GM18498 (cell line): Measurements from ENCODE around the gene MYL7.
"Not testable (repeated sequence)": the region's sequence is repeated elsewhere in the genome, so short reads cannot be mapped to it uniquely, and the experiment has no call there.

Source experiments
- ATAC-seq: cut with Tn5 transposase; IDR thresholded peaks from one replicate; pipeline ENCODE4 v1.9.1; 2021; ENCODE audit warnings: mild to moderate bottlenecking, moderate library complexity; ENCODE audit not compliant: unreplicated experiment

Gene MYL7

DNA sequence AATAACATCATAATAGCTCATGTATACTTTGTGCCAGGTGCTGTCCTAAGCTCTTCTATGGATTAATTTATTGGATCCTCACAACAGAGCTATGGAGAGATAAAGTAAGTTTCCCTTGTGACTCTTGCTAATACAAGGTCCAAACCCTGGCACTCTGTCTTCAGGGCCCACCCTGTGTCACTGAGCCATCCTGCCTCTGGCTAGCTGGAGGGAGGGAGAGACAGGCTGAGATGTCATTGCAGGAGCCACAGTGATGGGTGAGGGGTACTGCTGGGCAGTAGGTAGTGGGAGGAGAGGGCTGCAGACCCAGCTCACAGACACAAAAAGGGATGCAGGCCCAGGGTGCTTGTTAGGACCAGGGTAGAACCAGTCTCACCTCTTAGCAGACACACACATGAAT, 31.2 kb upstream of the MYL7 start:
- ATAC-seq: no peak

DNA sequence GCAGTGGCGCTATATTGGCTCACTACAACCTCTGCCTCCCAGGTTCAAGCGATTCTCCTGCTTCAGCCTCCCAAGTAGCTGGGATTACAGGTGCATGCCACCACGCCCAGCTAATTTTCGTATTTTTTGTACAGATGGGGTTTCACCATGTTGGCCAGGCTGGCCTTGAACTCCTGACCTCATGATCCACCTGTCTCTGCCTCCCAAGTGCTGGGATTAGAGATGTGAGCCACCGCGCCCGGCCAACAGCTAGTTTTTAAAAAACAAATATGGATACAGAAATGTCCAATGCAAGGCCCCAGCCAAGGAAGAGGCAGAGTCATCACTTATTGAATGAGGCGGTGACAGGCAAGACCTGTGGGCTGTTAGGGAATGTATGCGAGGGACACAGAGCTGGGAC, 30.8 kb upstream of the MYL7 start:
- not testable (repeated sequence) for ATAC-seq

DNA sequence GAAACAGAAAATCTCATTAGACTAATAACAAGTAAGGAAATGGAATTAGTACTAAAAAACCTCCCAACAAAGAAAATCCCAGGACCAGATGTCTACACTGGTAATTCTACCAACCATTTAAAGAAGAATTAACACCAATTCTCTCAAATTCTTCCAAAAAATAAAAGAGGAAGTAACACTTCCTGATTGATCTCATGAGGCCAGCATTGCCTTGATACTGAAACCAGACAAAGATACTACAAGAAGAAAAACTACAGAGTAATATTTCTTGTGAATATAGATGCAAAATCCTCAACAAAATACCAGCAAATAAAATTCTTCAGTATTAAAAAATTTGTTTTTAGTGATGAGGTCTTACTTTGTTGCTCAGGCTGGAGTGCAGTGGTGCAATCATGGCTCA, 26.8 kb upstream of the MYL7 start:
- ATAC-seq: no peak

DNA sequence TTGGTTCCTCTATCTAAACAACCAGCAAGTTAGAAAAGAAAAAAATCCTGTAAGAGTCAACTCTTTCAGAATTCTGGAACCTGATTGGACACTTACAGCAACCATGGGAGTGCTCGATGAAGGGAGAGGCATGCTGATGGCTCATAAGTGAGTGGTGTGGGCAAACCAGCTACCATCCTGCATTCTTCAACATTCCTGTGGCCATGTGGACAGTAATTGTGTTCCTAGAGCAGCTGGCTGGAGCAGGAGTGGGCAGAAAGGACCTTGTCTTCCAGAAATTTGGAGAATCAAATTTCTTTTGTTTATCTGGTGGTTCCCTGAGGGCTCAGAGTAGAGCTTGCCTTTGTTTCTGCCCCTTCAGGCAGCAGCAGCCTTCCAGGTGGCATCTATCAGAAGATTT, 22.5 kb upstream of the MYL7 start:
- no peak for ATAC-seq

DNA sequence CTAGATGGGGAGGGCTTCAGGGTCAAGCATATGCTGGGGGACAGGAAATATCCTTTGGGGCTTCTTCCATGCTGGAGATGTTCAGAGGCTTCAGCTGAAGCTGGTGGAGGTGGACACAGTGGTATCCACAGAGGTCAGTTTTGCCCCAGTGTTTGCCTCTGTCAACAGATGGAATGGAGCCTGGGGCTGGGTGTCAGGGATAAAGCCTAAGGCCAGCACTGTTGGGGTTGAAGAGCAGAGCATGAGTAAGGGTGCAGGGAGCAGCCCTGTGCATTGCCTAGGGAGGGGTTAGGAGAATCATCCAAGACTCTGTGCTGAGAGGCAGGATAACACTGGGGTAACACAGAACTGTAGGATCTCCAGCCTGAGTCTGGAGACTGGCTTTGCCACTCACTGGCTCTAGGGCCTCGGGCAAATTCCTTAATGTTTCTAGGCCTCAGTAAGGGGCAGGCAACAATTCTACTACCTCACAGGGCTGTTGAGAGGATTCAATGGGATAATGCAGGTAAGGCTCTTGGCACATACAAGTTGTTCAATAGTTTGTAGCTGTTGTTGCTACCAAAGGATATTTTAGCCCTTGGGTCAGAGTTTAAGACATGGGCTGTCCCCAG, 21.8 kb upstream of the MYL7 start:
- no peak for ATAC-seq

DNA sequence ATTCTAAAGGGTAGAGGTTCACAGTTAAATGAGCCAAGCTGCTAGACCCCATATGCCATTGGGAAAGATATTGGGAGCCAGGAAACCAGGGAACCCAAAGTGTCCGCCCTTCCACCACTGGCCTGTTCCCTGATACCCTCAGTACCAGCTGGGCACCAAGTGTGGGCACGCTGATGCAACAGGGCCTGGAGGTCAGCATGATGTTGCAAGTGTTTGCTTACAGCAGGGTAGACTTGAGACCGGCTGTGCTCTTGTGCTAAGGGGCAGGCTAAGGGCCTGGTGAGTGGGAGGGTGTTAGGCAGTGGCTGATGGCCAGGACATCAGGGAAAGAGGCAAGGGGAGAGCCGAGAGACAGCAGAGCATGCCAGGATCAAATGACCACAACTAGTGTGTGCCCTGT, 21.0 kb upstream of the MYL7 start:
- ATAC-seq: no peak

DNA sequence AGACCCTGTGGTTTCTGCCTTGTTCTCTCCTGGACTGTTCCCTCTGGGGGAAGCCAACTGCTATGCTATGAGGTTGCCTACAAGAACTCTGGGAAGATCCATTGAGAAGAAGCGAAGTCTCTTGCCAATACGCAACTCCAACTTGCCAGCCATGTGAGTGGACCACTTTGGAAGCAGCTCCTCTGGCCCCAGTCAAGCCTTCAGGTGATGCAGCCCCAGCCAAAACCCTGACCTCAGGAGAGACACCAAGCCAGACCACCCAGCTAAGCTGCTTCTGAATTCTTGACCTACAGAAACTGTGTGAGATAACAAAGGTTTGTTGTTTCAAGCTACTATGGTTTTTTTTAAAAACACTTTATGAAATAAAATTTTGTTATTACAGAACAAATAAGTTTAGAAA, 20.2 kb upstream of the MYL7 start:
- no peak for ATAC-seq

DNA sequence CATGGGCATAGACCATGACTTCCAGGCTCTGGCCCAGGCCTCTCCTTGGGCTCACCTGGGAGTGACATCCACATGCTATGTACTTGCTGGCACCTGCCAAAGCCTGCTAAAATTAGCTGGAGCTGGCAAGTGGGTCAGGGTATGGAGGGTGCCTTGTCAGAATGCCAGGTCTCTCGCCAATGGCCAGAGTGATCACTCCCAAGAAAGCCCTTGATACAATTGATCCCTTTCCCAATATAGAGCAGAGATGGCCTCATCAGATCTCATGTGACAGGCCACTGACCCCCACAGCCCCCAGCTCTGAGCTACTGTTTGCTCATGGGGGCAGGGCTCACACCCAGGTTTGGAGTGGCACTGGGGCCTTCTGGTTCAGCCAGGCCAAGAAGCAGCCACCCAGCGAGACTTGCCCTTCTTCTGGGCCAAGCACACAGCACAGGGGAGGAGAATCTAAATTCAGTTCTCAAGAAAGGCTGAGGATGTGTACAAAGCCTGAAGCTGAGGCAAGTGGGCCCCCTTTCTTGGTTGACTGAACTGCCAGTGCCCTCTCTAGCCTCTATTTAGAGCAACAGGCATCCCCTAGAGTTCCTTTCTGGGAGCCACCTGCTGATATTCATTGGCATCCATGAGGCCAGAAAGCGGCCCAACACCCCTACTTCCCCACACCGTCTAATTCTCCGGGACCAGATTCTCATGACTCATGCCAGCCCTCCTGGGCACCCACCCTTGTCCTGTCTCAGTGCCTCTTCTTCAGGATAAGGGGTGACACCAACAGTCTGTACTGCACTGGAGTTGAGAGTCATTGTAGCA, 18.9 kb upstream of the MYL7 start:
- no peak for ATAC-seq

DNA sequence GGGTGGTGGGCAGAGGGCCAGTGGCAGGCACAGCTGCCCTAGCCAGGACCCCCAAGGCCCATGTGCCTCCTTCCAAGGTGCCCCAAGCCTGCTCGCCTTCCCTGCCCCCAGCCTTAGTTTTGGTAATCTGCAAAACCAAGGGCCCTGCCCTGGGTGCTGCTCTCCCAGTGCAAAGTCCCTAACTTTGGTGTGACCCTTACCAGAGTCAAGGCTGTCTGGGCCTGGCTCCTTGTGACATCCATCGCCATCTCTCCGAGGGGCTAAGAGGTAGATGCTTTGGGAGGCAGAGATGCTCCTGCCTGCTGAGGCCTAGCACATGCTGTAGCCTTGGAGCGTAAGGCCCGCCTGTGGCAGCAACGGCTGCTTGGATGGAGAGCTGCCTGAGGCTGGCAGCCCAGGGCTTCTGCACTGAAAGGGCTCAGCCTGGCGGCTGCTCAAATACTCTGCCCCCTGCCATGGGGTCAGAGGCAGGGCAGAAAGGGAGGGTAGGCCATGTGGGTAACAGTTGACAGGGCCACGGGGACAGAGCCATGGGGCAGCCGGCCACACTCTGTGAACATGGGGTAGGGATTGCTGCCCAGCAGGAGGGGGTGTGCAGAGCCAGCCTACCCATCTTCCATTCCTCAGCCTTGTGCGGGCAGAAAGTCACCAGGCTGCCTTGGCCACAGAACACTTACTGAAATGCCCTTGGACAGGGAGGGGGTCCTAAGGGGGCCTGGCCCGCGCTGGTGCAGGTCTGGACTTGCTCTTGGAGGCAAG, 17.9 kb upstream of the MYL7 start:
- no peak for ATAC-seq

DNA sequence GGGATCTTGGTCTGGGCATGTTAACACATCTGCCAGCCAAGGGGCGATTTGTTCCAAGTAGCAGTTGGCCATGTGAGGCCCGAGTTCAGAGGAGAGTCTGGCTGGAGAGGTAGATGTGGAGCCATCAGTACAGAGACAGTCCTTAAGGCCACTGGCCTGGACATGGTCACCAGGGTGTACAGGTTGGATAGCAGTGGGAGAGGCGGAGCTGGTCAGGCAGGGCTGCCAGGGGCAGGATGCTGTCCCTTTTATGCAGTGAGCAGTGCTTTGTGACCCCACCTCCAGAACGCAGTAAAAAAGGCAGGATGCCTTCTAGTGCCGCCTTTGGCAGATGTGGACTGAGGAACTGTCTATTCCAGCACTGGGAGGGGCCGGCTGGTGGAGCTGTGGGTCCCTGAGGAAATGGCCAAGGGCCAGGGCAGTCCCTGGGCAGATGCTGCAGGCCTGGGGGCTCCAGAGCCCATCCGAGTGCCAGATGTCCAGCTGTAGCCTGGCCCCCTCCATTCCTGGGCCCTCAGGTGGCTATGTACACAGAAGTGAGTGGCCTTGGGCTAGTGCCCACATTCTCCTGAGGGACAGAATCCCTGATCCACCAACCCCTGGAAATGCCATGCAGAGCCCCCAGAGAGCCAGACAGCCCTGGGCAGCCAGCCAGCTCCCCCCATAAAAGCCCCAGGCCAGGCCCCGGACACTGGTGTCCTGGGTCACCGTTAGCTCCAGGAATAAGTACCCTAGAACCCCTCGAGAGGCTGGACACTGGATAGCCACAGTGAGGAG, 17.2 kb upstream of the MYL7 start:
- ATAC-seq: no peak

DNA sequence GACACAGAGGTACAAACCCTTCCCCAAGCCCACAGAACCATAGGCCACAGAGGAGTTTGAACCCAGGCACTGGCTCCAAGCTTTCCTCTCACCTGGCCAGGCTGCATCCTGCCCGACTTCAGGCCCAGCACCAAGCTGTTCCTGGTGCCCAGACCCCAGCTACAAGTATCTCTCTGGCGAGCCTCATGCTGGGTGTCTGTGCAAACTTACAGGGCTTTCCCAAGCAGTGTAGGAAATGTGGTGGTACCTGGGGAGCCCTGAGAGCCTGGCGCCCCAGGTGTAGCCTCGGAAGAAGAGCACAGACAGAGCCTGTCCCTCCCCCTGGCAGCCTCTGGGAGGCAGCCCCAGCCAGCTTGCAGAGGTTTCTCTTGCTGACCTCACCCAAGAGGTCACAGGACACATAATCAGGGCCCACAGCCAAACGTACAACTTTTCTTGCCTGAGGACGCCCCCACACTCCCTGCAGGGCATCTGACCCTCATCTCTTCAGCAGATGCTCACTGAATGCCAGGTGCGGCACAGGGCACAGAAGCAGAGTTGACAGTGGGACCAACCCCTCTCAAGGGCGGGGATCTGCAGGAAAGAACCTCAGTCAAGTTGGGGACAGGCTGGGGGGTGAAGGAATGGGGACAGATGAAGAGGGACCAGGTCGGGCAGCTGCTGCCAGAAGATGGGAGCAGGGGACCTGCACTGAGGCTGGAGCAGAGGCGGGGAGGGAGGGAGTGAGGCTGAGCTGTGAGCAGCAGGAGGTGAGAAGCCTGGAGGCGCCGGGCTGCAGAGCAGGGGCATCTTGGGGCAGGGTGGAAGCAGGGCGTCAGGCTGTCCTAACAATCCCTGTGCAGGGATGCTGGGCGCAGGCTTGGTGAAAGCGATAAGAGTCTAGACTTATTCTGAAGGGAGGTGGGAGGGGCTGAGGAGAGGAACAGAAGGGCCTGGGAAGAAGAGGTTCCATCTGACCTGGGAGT, 16.3 kb upstream of the MYL7 start:
- no peak for ATAC-seq

DNA sequence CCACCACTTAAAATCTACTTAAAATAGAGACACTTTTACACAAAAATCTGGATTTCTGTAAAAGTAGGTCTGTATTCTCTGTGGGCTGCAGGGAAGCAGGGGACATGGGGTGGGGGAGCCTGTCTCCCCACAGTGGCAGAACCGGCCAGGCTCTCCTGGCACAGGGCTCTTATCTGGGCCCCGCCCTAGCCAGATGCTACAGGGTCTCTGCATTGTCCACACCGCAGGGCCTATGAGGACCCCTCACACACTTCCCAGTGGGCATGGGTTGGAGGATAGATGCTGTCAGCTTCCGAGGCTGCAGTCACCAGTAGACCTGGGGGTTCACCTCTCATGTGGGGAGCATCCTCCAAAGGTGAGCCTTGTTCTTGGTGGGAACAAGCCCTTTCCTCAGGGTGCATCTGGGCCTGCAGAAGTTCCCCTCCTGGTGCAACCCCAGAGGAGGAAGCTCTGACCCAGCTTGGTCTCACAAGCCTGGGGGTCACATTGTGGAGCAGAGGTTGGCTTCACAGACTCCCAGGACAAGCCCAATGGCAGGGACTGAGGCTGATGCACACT, 15.4 kb upstream of the MYL7 start:
- ATAC-seq: no peak

DNA sequence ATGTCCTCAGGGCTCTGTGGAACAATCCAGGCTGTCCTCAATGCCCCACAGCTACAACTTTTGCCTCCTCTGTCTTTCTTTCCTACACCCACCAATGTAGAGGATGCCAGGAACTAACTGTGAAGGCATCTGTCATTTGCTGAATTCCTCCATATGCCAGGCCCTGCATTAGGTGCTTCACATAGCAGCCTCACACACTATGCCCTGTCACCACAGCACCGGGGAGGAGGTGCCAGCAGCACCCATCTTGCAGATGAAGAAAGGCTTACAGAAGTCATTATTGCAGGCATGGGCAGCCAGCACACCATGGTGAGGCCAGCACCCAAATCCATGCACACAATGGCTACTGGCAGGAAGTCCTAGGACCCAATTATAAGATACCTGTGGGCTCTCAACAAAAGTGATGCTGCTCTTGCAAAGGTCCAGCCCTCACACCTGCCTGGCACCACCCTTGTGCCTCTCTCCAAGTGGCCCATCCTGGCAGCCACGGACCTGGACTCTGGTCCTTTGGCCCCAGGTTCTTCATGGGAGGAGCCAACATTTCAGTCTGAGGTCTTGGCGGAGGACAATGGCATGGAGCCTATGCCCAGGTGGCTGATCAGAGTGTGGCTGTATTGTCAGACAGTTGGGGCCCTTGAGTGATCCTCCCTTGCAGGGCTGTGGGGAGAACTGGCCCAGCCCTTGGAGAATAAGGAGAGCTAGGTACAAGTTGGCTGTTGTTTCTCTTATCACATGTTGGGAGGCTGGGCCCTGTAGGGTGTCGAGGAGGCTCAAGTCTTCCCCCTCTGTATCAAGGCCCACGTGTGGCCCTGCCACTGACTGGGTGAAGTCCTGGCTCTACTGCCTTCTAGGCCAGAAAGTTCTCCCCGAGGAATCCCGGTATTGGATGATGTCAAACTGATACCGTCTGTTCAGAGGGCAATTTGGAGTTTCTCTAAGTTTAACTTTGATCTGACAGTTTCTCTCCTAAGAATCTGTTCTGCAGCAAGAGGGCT, 14.4 kb upstream of the MYL7 start:
- no peak for ATAC-seq

DNA sequence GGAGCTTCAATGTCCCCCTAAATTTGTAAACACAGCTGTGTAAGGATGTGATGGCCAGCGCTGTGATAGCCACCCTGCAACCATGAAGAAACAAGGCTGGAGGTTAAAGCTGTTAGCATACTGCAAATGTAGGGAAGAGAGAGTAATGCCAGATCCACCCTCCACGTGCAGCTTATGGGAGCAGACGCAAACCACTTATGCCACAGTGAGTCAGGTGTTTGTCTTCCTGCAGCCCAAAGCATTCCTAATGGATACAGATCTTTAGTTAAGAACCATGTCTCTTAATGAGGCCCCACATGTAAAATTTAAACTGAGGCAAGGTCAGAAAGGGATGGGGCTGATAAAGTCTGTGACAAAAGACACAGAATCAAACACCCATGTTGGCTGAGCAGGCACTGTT, 13.6 kb upstream of the MYL7 start:
- no peak for ATAC-seq

DNA sequence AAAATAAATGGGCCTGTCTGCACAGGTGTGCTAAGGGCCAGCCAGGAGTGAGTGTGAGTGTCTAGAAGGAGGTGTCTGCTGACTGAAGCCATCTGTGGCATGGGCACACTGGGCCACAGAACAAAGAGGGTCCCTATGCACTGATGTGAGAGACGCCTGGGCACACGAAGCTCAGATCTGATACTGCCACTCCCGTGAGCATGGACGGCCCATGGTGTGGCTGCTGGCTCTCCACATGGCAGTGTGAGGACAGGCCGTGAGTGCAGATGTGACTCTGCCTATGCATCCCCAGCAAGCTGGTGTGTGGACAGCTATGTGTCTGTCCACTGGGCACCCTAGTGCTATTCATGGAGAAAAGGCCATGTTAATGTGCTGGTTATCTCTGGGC, 12.8 kb upstream of the MYL7 start:
- ATAC-seq: no peak

DNA sequence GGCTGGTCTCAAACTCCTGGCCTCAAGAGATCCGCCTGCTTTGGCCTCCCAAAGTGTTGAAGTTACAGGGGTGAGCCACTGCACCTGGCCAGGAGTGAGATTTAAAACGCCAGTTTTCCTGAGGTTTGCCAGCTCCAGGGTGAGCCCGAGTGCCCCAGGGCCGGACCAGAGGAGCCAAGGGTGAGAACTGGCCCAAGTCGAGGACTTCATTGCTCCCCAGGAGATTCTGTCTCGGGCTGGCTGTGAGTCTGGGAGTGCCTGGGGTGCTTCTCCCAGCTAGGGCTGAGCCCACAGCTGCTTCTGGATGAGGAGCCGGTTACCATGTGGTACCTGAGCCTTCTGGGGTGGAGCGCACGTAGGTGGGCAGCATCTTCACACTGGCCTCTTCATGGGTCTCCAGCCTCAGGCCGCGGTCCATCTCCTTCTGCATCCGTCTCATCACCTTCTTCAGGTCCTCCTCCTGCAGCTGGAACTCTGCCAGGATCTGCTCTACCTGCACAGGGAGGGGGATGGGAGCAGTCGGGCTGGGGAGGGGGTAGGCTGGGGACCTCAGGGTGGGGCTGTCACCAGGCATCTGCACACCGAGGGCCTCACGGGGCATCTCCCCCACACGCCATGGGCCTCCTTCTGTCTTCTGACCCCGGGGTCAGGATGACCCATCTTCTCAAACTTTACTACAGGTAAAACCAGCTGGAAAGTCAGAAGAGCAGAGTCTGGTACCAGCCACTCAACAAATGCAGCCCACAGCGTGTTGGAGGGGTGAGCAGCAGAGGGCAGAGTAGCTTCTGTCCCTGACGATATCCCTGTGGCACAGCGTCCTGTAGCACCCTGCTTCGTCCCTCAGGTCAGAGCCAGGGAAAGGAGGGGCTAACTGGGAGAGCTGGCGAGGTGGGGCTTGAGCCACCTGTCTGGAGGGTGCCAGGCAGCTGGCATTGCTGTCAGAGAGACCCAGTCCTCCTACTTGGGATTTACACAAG, 12.1 kb upstream of the MYL7 start:
- no peak for ATAC-seq

DNA sequence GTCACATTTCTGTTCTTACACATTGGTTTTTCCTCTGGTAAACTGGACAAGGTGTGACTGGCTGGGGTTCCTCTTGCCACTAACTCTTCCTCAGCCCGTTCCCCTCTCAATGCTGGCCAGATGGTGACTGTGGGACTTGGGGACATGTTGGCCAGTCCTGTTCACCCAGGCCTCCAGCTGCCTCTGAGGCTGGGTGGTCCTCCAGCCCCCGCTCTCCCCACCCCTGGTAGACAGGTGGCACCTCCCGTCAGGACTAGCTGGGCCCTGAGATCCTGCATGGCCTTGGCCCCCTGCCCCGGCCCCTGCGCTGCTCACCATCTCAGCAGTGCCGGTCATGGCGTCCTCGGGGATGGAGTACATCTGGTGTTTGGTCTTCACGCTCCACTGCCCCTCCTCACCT, 10.8 kb upstream of the MYL7 start:
- no peak for ATAC-seq
